ENCODE measurements around the gene RYK.
"Not testable (repeated sequence)": the region's sequence is repeated elsewhere in the genome, so short reads cannot be mapped to it uniquely, and the experiment has no call there.

The RYK gene

DNA sequence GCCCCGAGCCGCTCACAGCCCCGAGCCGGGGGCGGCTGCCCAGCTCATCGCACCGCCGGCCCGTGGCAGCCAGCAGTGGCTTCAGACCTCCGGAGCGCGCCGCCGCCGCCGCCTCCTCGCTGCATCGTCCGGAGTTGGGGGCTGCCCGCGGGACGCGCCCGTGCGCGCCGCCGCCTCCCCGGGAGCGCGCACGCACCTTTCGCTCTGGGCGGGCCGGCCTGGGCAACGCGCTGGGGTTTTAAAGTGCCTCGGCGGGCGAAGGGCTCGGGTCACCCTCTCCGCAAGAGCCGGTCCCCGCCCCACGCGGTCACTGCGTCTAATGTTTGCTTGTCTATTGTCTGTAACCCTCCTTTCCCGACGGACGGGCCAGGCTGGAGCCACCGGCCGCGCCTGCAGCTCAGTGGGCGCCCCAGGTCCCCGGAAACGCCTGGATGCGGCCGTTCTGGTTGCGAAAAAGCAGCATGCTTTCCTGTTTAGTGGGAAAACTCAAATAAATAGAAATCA lies at the start of gene RYK:
Gene RYK (minus strand): TSS at position 143 of the 504 bp plus-strand sequence. CDS start 205 bp downstream, outside the sequence.
- peak; percentile 53 to 80 (median 58) for DNase-seq

DNA sequence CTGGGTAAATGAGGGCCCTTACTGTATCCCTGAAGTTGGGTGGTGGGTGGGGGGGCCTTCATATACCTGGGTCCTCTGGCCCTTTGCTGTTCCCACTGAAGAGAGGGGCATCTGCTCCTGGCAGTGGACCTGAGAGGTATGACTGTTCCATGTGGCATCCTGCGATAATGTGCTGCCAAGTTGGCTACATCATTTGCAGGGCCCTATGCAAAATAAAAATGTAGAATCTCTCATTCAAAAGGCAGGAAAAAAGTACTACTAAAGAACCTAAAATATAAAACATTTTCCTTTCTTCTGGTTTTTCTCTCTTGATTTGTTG lies 49.2 kb upstream of the RYK start:
- no peak for DNase-seq

DNA sequence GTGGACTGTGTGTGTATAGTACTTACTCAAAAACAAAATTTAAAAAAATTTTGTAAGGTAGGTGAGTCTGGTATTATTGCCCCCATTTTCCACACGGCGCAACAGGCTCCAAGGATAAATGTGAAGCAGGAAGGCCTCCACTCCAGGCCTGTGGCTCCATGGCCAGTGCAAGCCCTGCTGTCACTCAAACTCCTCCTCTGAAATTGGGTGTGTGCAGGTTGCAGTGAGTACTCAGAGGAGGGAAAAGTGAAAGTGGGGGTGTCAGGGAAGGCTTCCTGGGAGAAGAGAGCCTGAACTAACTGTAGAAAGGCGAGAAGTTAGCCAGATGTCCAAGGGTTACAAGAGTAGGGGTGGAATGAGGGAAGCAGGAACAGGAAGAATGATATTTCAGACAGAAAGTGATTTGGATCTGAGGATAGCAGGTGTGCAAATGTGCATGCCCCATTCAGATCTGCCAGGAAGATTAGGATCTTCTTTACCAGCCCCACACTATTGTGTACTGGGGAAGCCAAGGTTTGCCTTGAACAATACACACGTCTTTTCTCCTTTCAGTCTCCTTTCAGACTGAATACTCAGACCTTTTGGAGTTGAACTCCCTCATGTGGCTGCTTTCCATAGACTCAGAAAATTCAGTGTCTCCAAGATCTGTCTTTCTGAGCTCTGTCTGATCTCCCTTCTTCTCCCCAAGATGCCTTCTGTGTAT lies 48.7 kb upstream of the RYK start:
- DNase-seq = no peak

DNA sequence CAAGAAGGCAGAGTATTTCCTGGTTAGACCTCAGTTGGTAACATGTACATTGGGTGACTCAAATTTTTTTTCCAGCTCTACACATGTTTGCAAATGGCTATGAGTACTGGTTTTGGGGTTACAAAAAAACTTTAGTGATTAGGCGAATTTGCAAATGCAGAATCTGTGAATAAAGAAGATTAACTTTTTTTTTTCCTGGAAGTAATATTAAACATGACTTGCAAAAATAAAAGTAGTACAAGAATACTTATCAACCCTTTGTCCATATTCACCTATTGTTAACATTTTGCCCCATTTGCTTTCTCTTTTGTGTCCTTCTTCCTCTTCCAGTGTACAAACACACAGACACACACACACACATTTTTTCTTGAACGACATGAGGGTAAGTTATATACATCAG lies 47.6 kb upstream of the RYK start:
- DNase-seq = no peak

DNA sequence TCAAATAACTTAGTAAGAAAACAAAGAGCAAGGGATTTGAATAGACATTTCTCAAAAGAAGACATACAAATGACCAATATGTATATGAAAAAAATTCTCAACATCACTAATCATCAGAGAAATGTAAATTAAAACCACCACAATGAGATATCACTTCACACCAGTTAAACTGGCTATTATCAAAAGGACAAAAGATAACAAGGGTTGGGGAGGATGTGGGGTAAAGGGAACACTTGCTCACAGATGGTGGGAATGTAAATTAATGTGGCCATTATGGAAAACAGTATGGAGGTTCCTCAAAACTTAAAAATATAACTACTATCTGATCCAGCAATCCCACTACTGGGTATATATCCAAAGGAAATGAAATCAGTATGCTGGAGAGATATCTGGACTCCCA lies 46.0 kb upstream of the RYK start:
- DNase-seq = no peak

DNA sequence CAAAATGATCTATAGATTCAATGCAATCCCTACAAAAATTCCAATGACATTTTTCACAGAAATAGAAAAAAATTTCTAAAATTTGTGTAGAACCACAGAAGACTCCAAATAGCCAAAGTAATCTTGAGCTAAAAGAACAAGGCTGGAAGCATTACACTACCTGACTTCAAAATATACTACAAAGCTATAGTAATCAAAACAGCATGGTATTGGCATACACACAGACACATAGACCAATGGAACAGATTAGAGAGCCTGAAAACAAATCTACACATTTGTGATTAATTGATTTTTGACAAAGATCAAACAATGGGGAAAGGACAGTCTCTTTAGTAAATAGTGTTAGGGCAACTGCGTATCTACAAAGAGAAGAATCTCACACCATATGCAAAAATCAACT lies 45.3 kb upstream of the RYK start:
- DNase-seq = no peak

DNA sequence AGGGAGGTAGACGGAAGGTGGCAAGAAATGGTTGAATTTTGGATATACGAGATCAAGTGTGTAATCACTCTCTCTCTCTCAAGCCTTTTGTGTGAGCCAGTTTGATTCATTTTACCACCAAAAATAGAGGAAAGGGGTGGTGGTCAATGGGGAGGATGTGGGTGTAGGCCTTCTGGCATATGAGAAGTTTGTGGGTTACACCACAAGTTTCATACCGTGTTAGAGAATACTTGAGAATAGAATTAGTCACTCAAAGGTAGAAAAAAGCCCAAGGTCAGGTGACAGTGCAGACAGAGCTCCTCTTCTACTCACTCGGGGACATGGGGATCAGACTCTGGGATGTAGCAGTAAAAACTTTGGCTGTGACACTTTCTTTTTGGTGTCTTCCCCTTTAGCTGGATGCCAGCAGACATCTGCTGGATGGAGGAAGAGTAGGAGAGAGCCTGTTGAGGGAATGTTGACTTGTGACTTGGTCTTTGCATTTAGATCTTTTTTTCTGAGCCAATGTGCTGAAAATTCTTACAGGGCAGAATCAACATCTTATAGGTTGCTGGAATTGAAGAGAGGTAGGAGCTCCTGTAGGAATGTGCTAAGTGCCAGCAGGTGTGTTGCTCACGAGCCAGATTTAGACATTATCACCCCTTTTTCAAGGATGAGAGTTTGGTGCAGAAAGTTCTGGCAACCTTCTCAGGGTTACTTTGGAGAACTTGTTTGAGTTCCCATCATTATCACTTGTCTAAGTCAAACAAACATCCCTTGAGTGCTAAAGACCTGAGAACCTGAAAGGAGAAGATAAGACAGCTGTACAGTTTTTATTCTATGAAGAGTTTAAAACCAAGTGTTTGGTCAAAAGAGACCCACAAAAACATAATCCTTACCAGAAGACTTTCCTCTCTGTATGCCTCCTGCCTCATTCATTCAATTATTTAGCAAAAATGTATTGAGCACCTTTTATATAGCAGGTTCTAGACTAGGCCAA lies 43.9 kb upstream of the RYK start:
- peak in 4 of 6 experiments; percentile 4 to 69 (median 60) for DNase-seq

DNA sequence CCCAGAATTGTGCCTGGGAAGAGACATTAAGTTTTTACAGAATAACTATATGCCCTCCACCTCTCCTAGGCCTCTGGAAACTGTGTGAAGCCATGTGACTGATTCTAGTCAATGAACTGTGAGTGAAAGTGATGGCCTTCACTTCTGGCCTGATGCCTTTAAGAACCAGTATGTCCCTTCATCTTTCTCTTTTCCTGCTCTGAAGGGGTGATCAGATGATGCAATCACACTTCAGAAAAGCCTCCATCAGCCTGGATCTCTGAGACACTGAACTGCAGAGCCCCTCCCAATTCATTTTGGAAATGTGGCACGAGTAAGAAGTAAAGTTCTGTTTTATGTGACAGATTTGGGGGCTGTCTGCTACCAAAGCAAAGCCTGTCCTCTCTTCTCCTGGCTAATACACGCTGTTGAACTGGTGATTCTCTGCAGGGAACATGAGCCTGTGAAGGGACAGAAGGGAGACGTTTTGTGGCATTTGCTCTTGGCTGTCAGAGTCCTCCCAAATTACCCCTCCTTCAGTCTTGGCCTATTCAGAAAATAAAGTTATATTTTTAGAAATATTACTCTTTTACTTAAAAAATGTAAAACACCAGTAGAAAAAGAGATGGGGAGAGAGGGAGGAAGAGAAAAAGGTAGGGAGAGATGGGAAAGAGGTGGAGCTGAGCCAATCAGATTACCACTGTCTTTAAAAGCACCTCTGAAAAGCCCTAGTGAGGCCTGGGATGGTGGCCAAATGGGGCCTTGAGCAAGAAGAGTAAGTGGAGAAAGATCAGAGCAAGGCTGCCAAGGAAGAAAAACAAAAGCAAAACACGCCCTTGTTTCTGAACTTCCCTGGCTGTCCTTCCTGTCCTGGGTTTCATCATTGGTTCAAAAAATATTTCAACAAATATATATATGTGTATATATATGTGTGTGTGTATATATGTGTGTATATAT lies 40.9 kb upstream of the RYK start:
- no peak for DNase-seq

DNA sequence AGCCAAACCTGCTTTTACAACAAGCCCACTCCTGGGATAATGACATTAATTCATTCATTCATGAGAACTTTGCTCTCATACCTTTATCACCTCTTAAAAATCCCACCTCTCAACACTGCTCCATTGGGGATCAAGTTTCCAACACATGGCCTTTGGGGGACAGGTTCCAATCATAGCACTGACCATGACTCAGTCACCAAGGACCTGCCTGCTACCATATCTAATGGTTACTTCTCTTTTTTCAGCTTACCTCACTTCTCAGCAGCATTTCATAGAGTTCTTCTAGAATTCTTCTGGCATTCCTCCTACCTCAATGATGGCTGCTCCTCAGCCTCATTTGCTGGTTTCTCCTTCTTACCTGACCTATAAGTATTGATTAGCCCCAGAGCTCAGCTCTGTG lies 36.9 kb upstream of the RYK start:
- no peak for DNase-seq

DNA sequence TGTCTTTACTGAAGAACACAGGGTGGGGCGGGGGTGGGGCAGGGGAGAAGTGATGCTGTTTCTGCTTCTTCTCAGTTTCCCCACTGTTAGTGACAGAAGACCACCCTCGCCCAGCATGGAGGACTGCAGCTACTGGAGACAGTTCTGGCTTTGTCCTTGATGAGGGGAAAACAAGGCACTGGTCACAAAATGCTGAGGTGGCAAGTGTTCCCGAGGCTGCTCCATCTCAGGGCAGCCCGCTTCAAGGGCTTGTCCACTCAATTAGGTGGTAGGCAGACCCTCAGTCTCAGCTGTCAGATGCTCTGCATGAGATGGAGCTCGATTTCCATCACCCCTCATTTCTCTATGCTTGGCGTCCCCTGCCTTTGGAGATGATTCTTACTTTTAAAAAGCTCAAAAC lies 33.8 kb upstream of the RYK start:
- no peak for DNase-seq

DNA sequence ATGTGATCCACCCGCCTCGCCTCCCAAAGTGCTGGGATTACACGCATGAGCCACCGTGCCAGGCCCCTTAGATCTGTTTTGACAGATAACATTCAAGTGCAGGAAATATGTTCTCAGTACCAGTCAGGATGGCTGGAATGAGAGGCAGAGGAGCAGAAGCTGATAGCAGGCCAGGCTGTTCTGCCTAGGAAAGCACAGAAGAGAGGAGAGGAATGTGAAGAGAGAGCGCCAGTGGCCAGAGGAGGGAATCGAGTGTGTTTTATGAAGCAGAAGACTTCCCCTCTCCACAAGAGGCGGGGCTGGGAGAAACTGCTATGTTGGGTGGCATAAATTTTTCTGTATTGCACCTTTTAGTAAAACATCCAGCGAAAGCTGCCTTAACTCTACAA lies 32.0 kb upstream of the RYK start:
- DNase-seq = no peak

DNA sequence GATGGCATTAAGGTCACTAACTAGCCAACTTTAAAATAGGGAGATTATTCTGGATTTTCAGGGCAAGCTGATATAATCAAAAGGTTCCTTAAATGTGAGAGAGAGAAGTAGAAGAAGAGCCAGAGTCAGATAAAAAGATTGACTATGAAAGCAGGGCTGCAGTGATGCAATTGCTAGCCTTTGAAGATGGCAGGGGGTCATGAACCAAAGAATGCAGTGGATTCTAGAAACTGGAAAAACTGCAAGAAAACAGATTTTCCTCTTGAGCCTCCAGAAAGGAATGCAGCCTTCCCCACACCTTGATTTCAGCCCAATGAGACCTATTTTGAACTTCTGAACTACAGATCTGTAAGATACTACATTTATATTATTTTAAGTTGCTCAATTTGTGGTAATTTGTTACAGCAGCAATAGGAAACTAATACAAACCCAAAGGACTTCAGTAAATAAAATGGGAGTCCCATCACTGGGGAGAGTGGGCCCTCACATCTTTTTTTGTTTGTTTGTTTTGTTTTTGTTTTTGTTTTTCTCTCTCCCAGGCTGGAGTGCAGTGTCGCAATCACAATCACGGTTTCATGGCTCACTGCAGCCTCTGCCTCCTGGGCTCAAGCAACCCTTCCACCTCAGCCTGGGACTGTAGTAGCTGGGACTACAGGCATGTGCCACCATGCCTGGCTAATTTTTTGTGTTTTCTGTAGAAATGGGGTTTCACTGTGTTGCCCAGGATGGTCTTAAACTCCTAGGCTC lies 31.4 kb upstream of the RYK start:
- DNase-seq = no peak

DNA sequence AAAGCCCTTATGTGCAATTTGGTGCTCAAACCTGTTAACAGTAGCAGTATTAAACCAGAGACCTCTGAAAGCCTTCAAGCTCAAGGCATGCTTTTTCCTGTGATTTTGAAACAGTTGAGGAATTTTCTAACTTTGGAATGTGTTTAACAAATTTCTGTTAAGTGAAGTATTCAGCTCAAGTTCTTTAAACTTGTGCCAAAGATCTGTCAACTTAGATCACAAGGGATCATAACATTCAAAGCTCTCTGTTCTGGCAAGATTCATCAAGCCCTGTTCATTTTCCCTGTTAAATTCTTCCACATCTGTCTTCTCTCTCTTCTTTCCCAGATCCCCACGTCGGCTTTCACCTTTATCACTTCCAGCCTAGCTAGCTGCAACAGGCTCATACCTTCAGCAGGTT lies 28.8 kb upstream of the RYK start:
- no peak for DNase-seq

DNA sequence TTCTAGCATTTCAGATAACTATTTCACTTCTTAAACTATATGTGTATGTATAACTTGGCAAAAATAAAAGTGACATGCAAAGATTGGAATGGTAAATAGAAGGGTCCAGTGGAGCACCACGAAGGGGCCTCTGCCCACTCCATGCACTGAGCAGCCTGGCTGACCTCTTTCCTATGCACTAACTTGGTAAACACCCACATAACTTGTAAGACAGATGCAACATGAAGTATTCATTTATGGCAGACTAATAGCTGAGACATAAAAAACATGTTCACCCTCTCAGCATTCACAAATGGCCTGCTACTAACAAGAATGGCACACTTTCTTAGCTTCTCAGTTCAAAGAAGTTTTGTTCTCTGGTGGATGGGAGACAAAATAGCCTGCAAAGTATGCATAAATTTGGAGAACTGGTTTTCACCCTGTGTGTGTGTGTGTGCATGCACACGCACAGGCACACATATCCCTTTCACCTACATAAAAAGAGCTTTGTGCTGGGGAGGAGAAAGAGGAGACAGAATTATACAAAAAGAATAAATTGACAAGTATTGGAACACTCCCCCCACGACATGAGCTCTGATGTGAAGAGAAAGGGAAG lies 26.5 kb upstream of the RYK start:
- DNase-seq = no peak

DNA sequence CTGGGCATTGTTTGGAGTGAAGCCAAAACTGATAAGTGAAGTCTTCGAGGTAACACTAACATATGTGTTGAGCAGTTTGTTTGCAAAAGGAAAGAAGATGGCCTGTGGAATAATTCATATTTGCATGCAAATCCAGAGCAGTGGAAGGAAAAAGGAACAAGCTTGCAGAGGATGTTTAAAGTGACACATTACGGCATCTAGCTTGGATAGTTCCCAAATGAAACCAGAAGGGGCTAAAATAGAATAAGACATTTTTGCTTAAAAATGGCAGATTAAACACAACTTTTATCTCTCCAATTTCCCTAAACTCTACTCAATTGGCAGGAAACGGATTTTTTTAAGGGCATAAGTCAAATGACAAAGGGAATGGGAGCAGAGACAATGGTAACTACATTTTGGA lies 25.4 kb upstream of the RYK start:
- no peak for DNase-seq

DNA sequence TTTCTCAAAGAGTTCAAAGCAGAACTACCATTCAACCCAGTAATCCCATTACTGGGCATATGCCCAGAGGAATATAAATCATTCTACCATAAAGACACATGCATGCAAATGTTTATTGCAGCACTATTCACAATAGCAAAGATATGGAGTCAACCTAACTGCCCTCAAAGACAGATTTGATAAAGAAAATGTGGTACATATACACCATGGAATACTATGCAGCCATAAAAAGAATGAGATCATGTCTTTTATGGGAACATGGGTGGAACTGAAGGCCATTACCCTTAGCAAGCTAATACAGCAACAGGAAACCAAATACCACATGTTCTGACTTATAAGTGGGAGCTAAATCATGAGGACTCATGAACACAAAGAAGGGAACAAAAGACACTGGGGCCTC lies 24.5 kb upstream of the RYK start:
- not testable (repeated sequence) for DNase-seq

DNA sequence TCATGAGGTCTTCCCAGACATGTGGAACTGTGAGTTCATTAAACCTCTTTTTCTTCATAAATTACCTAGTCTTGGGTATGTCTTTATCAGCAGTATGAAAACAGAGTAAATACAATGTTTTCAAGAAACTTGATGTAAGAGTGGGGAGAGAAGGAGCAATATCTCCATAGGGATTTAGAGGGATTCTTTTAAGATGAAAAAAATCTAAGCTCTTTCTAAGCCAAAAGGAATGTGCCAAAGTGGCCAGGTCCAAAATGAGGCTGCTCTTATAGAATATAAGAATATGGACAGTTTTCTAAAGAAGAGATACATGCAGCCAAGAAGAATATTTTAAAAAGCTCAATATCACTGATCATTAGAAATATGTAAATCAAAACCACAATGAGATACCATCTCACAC lies 23.9 kb upstream of the RYK start:
- DNase-seq = no peak

DNA sequence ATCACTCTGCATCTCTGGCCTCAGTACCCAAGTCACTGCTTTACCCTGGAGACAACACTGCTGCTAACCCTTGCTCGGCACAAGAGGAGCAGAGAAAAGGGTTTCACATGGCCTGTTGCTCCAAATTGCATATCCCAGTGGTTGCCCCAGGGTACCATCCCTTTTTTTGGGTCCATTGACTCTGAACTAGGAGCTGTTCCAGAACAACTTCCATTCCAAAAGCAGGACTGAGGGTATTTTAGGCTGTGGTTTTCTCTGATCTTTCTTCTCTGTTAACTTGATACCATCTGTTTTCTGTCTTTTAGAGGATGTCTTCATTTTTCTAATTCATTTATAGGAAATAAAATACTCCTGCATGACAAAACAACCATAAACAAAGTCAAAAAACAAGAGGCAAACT lies 17.3 kb upstream of the RYK start:
- DNase-seq = no peak

DNA sequence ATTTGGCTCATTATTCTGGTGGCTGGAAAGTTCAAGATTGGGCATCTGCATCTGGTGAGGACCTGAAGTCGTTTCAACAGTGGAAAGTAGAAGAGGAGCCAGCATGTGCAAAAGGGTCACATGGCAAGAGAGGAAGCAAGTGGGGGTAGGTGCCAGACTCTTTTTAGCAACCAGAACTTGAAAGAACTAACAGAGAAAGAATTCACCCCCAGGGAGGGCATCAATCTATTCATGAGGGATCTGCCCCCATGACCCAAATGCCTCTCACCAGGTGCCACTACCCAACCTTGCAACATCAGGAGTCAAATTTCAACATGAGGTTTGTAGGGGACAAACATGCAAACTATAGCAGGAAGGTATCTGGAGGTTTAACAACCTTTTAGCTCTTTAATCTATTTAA lies 10.3 kb upstream of the RYK start:
- no peak for DNase-seq

DNA sequence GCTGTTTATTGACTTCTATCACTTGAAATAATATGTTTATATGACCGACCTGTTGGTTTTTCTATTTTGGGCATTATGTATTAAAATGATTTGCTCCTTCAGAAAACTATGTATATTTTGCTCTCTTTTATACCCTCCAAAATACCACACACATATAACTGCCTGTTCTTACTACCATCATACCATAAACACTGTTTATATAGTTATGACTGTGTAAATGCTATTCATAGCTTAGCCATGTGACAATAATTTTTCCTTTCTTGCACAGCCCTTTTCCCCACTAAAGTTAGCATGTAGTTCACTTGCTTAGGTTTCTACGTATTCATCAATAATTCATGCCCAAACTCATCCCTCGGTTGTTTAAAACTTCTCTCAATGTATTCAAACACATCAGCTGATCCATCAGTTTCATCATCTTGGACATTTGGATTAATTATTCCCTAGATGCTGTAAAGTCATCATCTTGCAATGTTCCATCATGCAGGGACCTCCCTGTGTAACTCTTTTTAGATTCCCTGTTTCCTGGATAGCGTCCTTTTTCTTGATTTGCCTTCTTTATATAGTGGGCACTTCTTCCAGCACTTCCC lies 8.2 kb upstream of the RYK start:
- no peak for DNase-seq

DNA sequence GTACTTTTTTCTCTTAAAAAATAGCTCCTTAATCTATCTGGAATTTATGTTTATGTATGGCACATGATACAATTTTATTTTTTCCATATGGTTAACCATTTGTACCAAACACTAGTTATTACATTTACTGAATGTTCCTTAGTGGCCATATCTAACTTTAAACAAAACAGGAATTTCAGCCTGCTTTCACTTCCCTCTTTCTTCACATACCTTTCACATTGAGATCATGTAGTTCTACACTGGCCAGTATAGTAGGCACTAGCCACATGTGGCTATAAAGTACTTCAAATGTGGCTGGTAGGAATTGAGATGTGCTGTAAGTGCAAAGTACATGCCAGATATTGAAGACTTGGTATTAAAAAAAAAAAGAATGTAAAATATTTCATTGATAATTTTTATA lies 4.7 kb upstream of the RYK start:
- DNase-seq = no peak

All from stimulated activated naive CD4-positive, alpha-beta T cell (primary cell).